Fibroblast of pulmonary artery (primary cell): Measurements from ENCODE around the gene CCR5AS.
A peak's percentile ranks its signal among the peaks of the same experiment; 100 is the strongest.
"Not testable (repeated sequence)": the region's sequence is repeated elsewhere in the genome, so short reads cannot be mapped to it uniquely, and the experiment has no call there.

Source experiments
- DNase-seq: peaks from one replicate; pipeline ENCODE4 v3.0.0-alpha.2; 2010; ENCODE audit warnings: low read depth
- H3K4me3 ChIP-seq: replicated peaks from 2 replicates; pipeline ENCODE4 v1.5.1; 2011; ENCODE audit warnings: low read depth, mild to moderate bottlenecking, control low read depth, low read length, moderate library complexity
- CTCF ChIP-seq: IDR thresholded peaks from 2 replicates; pipeline ENCODE4 v1.5.1; 2011; ENCODE audit warnings: mild to moderate bottlenecking, control low read depth, low read length, inconsistent platforms; ENCODE audit errors: missing control alignments

The CCR5AS gene

DNA sequence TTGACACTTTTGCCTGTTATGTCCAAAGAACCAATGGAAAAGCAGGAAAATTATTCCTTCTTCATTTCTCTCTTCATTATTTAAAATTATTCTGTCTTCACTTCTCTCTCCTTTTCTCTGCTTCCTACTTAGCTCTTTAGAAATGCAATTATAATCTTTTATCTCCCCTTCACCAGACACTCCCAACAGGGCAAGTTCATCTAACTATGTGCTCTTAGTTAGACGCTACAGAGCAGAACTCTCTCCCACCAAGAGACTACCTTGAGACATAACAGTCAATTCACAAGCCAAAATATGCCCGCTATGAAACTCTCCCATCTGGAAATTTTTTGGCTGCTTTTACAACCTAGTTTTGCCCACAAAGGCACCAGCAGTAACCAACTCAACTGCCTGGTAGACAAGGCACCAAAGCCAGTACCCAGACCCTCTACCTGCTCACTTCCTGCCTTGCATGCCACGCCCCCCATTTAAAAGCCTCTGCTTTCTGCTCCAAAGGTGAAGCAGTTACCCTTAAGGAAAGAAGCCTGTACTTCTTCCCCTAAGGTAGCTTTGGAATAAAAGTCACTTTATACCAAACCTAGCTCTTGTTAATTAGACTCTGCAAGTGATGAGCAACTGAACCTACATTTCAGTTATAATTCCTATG is 28.3 kb upstream of the CCR5AS start:
- no peak for TF ChIP-seq CTCF
- no peak overlapping the region for H3K4me3 ChIP-seq
- no peak for DNase-seq

- no peak for DNase-seq
Observed at GRCh38 chr3:46433841-46434240, 27.0 kb upstream of the CCR5AS start.

GRCh38 chr3:46433118-46433517 is 26.3 kb upstream of the CCR5AS start:
- H3K4me3 ChIP-seq, DNase-seq: not testable (repeated sequence)

More at GRCh38 chr3:46433841-46434240, 27.0 kb upstream of the CCR5AS start:
- no peak for TF ChIP-seq CTCF
- no peak overlapping the region for H3K4me3 ChIP-seq

GRCh38 chr3:46431905-46432304 is 25.0 kb upstream of the CCR5AS start:
- not testable (repeated sequence) for DNase-seq, H3K4me3 ChIP-seq

- not testable (repeated sequence) for H3K4me3 ChIP-seq
Observed at GRCh38 chr3:46430879-46431278, 24.0 kb upstream of the CCR5AS start.

DNA sequence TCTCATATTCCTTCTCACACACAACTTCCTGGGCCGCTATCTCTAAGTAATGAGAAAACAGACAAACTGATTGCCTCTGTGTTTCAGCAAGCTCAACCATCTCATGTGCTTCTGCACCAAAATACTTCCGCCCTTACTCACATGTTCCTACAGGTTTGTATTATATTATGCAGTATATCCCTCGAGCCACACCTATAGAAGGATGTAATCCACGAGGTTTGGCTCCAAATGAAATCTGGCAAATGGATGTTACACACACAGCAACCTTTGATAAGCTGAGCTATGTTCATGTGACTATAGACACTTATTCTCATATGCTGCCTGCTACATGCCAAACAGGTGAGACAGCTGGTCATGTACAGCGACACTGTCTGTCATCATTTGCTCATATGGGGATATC is 22.8 kb upstream of the CCR5AS start:
- no peak for DNase-seq
- H3K4me3 ChIP-seq = no peak overlapping the region
- no peak for TF ChIP-seq CTCF

More at GRCh38 chr3:46430879-46431278, 24.0 kb upstream of the CCR5AS start:
- not testable (repeated sequence) for DNase-seq

DNA sequence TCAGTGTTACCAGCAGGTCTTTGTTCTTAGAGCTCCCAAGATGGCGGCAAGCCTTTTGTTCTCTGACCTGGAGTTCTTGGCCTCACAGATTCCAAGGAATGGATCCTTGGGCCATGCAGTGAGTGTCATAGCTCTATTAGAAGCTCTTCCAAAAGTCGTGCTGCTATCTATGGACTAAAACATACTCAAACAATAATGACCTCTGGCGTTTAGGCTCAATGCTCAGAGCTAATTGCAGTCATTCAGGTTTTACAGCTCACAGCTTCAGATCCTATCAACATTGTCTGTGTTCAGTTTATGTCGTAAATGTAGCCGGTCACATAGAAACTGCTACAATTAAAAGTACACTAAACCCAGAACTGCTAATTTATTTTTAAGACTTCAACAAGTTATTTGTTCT is 22.4 kb upstream of the CCR5AS start:
- no peak for TF ChIP-seq CTCF
- no peak for DNase-seq
- no peak overlapping the region for H3K4me3 ChIP-seq

DNA sequence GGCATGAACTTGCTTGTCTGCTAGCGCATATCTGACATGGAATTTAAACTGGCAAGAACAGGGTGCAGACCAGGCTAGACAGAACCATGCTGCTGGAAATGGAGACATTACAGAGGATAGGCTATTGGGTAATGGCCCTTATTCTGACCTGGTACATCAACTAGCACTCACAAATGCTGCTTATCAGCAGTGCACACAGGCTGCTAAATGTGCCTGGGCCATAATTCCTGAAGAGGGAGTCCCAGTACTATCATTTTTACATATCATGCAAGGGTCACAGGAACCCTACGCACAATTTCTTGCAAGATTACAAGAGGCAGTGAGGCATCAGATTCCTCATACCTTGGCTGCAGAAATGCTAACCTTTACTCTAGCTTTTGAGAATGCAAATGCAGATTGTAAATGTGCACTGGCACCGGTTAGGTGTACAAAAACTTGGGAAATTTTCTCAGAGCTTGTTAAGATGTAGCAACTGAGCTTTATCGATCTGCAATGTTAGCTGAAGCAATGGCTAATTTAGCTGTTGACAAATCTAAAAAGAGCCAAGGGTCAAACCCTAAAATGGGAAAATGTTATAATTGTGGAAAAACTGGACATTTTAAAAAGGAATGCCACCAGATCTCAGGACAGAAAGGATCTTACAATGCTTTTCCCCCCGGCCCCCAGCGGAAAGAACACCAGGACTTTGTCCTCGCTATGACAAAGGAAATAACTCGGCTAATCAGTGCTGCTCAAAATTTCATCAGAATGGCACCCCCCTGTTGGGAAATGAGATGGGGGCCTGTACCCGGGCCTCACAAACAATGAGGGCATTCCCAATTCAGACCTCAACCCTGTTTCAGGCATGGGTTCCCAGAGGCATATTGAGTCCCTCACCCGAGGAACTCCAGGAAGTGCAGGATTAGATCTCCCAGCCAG is 21.3 kb upstream of the CCR5AS start:
- H3K4me3 ChIP-seq = no peak overlapping the region
- no peak for DNase-seq
- no peak for TF ChIP-seq CTCF

DNA sequence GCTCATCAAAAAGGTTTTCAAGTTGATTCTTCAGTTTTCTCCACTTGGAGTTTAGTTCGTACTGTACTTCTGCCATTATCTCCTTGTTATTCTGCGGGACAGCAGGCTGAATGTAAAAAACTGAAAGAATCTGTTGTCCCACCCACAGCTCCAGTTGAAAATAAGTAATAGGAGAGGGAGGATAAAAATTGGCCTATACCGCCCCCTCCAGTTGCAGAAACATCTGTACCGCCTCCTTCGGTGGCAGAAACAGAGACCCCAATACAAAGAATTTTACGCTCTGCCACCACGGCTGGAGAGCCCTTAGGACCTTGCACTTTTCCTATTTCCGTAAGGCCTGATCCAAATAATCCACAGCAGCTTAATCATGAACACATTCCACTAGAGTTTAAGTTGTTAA is 20.5 kb upstream of the CCR5AS start:
- DNase-seq = peak; percentile 24
- not testable (repeated sequence) for H3K4me3 ChIP-seq

- H3K4me3 ChIP-seq, DNase-seq: not testable (repeated sequence)
Observed at GRCh38 chr3:46426476-46426875, 19.6 kb upstream of the CCR5AS start.
